Measurements from ENCODE around the gene TSR1. TPM values are rescaled to one million over a fixed set of nuclear protein-coding genes. Genes with fewer than 3 reads are reported as not detected.
A peak's percentile ranks its signal among the peaks of the same experiment; 100 is the strongest.

TSR1 gene
- total RNA-seq, 1 experiment from 2014 or later = 74.3 TPM

- H3K27ac Mint-ChIP-seq = no peak overlapping the region
- DNase-seq (ENCODE audit: low spot score) = no peak
- POLR2A ChIA-PET = interaction anchor here (0.6 kb wide), 1 partner anchor 96 kb away, joined by 3 read pairs; no protein-coding TSS in a partner anchor
- TF ChIP-seq ETV6 (CRISPR knock-in tag; IDR thresholded peaks at IDR 0.05) (no peak), E2F1 (CRISPR knock-in tag; IDR thresholded peaks at IDR 0.05) (no peak), ZMAT4 (CRISPR knock-in tag; IDR thresholded peaks at IDR 0.05) (no peak), ZNF671 (CRISPR knock-in tag; IDR thresholded peaks at IDR 0.05) (no peak), TCF7 (CRISPR knock-in tag; IDR thresholded peaks at IDR 0.05; ENCODE audit: low read depth) (no peak), ATF1 (CRISPR knock-in tag; IDR thresholded peaks at IDR 0.05) (no peak)
- no peak overlapping the region for H3K4me3 Mint-ChIP-seq
- no peak for ATAC-seq
- no peaks in the 10 kb centered on the region for H3K4me1 Mint-ChIP-seq
- CTCF ChIA-PET = interaction anchor here (0.7 to 1.1 kb wide), 4 partner anchors 105 to 219 kb away, joined by 3 read pairs; no protein-coding TSS in a partner anchor
- no peaks in the 10 kb centered on the region for H3K27me3 Mint-ChIP-seq (ENCODE audit: low read depth)
- H3K9me3 Mint-ChIP-seq = no peaks in the 10 kb centered on the region
- peaks cover 35% of the 10 kb centered on the region for H3K36me3 Mint-ChIP-seq
Measured at GRCh38 chr17:2277429-2278170, 58.7 kb downstream of the TSR1 start.

- ChIA-PET CTCF (interaction anchor here (0.8 kb wide), 1 partner anchor 91 kb away, joined by 3 read pairs; no protein-coding TSS in a partner anchor), POLR2A (no interaction called here)
- DNase-seq (ENCODE audit: low spot score) = no peak
- no peak for TF ChIP-seq EMX1 (CRISPR knock-in tag; IDR thresholded peaks at IDR 0.05)
- TF ChIP-seq JUN (CRISPR knock-in tag; IDR thresholded peaks at IDR 0.05) = no peak
- TF ChIP-seq KAT7 (CRISPR knock-in tag; IDR thresholded peaks at IDR 0.05; ENCODE audit: borderline replicate concordance) = no peak
- TF ChIP-seq E2F1 (CRISPR knock-in tag; IDR thresholded peaks at IDR 0.05) = no peak
- no peak for TF ChIP-seq CBFB (CRISPR knock-in tag; IDR thresholded peaks at IDR 0.05; ENCODE audit: low read depth)
- TF ChIP-seq NR3C1 (CRISPR knock-in tag; conservative IDR thresholded peaks at IDR 0.05; ENCODE audit: low read depth) = no peak
- no peak for TF ChIP-seq ESRRA (CRISPR knock-in tag; IDR thresholded peaks at IDR 0.05; ENCODE audit: borderline replicate concordance)
- no peak for TF ChIP-seq SP1 (CRISPR knock-in tag; conservative IDR thresholded peaks at IDR 0.05)
- no peak for TF ChIP-seq ZNF138 (CRISPR knock-in tag; conservative IDR thresholded peaks at IDR 0.05)
- TF ChIP-seq TP53 (CRISPR knock-in tag; IDR thresholded peaks at IDR 0.05) = no peak
- no peak for TF ChIP-seq USF2 (CRISPR knock-in tag; IDR thresholded peaks at IDR 0.05)
- Mint-ChIP-seq H3K27ac (peak overlapping the region; percentile 41; the same call in 1 of the 2 replicates), H3K9me3 (no peaks in the 10 kb centered on the region), H3K36me3 (peaks cover 24% of the 10 kb centered on the region), H3K4me1 (no peaks in the 10 kb centered on the region), H3K27me3 (ENCODE audit: low read depth) (no peaks in the 10 kb centered on the region), H3K4me3 (no peak overlapping the region)
- no peak for ATAC-seq
Measured at GRCh38 chr17:2275722-2276121, 60.5 kb downstream of the TSR1 start.

GRCh38 chr17:2274414-2274813 lies 61.8 kb downstream of the TSR1 start:
- no peak for ATAC-seq
- Mint-ChIP-seq H3K27me3 (ENCODE audit: low read depth) (no peaks in the 10 kb centered on the region), H3K4me3 (no peak overlapping the region), H3K27ac (no peak overlapping the region), H3K4me1 (no peaks in the 10 kb centered on the region), H3K36me3 (peaks cover 21% of the 10 kb centered on the region; the same call in 1 of the 2 replicates), H3K9me3 (no peaks in the 10 kb centered on the region)
- no peak for DNase-seq (ENCODE audit: low spot score)
- POLR2A ChIA-PET = no interaction called here
- CTCF ChIA-PET = no interaction called here
- TF ChIP-seq KAT7 (CRISPR knock-in tag; IDR thresholded peaks at IDR 0.05; ENCODE audit: borderline replicate concordance) (no peak), AR (CRISPR knock-in tag; IDR thresholded peaks at IDR 0.05) (no peak), ZNF416 (CRISPR knock-in tag; IDR thresholded peaks at IDR 0.05) (no peak), ZNF281 (CRISPR knock-in tag; IDR thresholded peaks at IDR 0.05) (no peak), NR2C2 (CRISPR knock-in tag; IDR thresholded peaks at IDR 0.05) (no peak), FOXJ3 (CRISPR knock-in tag; IDR thresholded peaks at IDR 0.05; ENCODE audit: borderline replicate concordance) (no peak), MAX (CRISPR knock-in tag; IDR thresholded peaks at IDR 0.05) (no peak), CREB1 (CRISPR knock-in tag; IDR thresholded peaks at IDR 0.05) (no peak)
